ENCODE data around the gene DGKQ.

Gene DGKQ, protein sequence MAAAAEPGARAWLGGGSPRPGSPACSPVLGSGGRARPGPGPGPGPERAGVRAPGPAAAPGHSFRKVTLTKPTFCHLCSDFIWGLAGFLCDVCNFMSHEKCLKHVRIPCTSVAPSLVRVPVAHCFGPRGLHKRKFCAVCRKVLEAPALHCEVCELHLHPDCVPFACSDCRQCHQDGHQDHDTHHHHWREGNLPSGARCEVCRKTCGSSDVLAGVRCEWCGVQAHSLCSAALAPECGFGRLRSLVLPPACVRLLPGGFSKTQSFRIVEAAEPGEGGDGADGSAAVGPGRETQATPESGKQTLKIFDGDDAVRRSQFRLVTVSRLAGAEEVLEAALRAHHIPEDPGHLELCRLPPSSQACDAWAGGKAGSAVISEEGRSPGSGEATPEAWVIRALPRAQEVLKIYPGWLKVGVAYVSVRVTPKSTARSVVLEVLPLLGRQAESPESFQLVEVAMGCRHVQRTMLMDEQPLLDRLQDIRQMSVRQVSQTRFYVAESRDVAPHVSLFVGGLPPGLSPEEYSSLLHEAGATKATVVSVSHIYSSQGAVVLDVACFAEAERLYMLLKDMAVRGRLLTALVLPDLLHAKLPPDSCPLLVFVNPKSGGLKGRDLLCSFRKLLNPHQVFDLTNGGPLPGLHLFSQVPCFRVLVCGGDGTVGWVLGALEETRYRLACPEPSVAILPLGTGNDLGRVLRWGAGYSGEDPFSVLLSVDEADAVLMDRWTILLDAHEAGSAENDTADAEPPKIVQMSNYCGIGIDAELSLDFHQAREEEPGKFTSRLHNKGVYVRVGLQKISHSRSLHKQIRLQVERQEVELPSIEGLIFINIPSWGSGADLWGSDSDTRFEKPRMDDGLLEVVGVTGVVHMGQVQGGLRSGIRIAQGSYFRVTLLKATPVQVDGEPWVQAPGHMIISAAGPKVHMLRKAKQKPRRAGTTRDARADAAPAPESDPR

GRCh38 chr4:973431-974397 lies at the start of gene DGKQ:
DGKQ (minus strand) TSS chr4:973569; CDS start chr4:973482, 87 bp downstream.
- peak; percentile 15 for DNase-seq

DNA sequence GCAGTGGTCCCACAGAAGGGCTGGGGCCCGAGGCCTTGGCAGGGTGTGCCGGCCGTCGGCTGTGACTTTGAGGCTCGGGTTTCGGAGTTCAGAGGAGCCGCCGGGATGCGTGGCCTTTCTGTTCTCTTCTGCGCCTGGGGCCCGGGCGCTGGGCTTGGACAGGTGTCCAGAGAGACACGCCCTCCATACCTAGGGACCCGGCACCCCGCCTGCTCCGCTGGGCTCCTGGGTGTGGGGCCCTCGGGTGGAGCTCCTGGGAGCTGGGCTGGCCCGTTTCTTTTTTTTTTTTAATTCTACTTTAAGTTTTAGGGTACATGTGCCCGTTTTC lies 49.3 kb upstream of the DGKQ start:
- no peak for DNase-seq

- no peak for DNase-seq
Observed at GRCh38 chr4:1022051-1022738, 48.8 kb upstream of the DGKQ start.

- DNase-seq: no peak
Observed at GRCh38 chr4:1021386-1022050, 48.1 kb upstream of the DGKQ start.

DNA sequence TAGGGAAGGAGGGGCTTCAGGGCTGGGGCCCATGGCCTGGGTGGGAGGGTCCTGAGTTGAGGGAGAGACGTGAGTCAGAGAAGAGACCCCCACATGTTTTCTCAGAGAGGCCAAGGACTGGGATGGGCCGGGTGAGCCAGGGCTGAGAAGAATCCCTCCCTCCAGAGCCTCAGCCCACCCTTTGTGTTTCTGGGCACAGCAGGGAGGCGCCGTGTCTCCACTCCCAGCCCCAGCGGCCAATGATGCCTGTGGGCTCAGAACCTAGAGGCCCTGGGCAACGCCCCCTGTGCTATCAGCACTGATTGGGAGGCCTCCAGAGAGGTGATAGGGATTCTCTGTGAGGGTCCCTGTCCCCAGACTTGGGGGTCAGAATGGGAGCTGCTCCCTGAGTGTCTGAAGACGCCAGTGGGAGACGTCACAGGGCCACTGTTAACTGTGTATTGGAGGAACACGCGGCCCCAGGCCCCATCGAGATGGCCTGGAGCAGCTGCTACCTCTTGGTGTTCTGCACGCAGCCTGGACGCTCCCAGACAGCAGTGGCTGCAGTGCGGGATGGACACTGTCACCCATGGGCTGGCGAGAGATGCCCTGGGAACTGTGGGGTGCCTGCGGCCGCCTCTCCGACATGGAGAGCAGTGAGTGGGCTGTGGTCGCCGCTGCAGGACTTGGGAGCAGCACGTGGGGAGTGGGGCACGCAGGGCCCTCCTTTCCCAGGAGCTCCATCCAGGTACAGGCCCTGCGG lies 46.5 kb upstream of the DGKQ start:
- DNase-seq: no peak

- no peak for DNase-seq
Observed at GRCh38 chr4:1019320-1019719, 46.0 kb upstream of the DGKQ start.

GRCh38 chr4:1018147-1019020 lies 45.0 kb upstream of the DGKQ start:
- DNase-seq: no peak

- DNase-seq: no peak
Observed at GRCh38 chr4:1017706-1018105, 44.3 kb upstream of the DGKQ start.

DNA sequence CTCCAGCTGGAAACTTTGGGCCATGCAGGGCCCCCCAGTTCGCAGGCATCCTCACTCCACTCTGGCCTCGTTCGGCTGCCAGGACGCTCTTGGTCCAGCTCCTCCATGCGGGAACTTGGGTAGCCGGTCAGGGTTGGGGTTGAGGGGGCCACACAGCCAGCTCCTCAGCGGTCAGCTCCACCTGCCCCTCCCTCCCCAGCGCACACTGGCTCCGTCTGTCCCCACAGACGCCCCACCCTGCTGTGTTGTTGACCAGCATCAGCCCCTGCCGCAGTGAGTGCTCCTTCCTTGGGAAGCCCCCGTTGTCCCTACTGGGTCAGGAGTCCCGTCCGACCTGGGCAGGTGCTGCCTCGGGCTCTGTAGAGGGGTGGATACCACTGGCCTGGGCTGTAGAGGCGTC lies 43.8 kb upstream of the DGKQ start:
- no peak for DNase-seq

GRCh38 chr4:1015746-1016145 lies 42.4 kb upstream of the DGKQ start:
- DNase-seq: no peak

DNA sequence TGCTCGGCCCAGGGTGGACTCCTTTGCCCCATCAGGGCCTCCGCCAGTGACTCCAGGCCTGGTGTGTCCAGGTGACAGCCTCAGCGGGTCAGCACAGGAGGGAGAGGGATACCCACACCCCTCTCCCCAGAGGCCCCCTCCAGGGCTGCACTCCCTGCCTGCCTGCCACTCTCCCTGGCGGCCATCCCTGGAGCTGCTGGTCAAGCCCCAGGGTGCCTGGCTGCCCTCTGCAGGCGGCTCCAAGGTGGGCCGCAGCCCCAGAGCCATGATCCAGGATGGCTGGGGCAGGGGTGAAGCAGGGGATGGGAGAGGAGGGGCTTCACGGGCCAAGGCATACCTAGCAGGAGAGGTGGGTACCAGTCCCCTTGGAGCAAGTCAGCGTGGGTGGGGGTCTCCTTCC lies 41.8 kb upstream of the DGKQ start:
- DNase-seq: no peak

GRCh38 chr4:1014291-1015167 lies 41.2 kb upstream of the DGKQ start:
- no peak for DNase-seq

GRCh38 chr4:1013225-1014073 lies 40.1 kb upstream of the DGKQ start:
- no peak for DNase-seq

- no peak for DNase-seq
Observed at GRCh38 chr4:1012034-1012739, 38.8 kb upstream of the DGKQ start.

GRCh38 chr4:1011666-1012033 lies 38.3 kb upstream of the DGKQ start:
- DNase-seq: no peak

- peak; percentile 24 for DNase-seq
Observed at GRCh38 chr4:1011022-1011665, 37.8 kb upstream of the DGKQ start, which contains the start of gene FGFRL1. FGFRL1 (plus strand) TSS chr4:1011626; CDS start chr4:1012486, 860 bp downstream.
